Ishikawa (cell line): ENCODE data around the gene ROBO2.

Source experiments
- EP300 ChIP-seq: IDR thresholded peaks from 2 replicates; pipeline ENCODE4 v1.6.1; 2012; ENCODE audit warnings: borderline replicate concordance
- FOXM1 ChIP-seq: IDR thresholded peaks from 2 replicates; pipeline ENCODE4 v1.6.1; 2012; ENCODE audit warnings: low read depth, borderline replicate concordance
- NFIC ChIP-seq: IDR thresholded peaks from 2 replicates; pipeline ENCODE4 v1.6.1; 2012

DNA sequence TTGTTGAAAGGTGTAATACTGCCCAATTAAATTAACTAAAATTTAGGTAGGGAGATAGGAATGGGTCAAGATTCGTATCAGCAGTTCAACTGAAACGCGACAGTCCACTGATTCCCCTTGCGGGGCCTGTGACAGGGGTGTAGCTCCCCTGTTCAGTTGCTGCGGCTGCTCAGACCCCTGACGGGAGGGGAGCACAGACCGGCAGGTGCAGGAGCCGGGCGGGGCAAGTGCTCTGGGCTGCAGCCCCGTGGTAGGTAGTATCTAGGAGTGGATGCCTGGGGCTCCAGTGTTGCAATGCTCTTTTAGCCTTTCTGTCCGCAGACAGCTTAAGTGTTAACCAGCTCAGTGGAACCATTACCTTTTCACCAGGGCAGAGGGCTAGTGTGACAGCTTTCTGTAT, 164.9 kb downstream of the ROBO2 start:
- TF ChIP-seq EP300 = no peak
- no peak for TF ChIP-seq FOXM1
- TF ChIP-seq NFIC = no peak
